ENCODE measurements around the gene EPS8L2. TPM values are rescaled to one million over a fixed set of nuclear protein-coding genes. Genes with fewer than 3 reads are reported as not detected.
"Not testable (repeated sequence)": the region's sequence is repeated elsewhere in the genome, so short reads cannot be mapped to it uniquely, and the experiment has no call there.

Gene EPS8L2
- total RNA-seq, 1 experiment from 2014 or later: 0.61 TPM

DNA sequence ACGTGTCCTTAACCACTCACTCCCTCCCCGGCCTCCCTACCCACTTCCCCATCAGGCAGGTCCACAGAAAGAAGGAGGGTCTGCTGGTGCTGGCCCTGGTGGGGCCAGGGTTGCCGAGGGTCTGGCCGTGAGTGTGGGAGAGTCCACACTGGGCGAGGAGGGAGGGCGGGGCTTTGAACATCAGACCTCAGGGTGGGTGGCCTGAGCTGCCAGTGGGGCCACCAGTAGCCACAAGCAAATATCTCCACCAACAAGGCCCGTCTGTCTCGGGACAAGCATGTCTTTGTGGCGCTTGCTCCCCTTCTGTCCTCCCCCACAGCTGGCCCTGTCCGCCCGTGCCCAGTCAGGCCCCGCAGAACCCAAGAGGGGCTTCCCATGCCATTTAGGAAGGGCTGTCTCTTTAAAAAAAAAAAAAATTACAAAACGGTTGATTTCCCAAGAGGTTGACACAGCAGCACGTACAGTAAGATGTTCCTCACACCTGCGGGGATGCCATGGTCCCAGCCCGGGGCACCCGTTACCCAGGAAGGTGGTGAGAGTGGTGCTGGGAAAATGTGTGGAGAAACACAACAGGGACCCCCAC, 23.6 kb downstream of the EPS8L2 start:
- in situ Hi-C loops (cut with HindIII; ENCODE audit: low pct_unique_long_range_greater_than_20kb, low sequenced_read_pairs): no loop called here
- DNase-seq (ENCODE audit: low read depth, low spot score): peak; percentile 56

DNA sequence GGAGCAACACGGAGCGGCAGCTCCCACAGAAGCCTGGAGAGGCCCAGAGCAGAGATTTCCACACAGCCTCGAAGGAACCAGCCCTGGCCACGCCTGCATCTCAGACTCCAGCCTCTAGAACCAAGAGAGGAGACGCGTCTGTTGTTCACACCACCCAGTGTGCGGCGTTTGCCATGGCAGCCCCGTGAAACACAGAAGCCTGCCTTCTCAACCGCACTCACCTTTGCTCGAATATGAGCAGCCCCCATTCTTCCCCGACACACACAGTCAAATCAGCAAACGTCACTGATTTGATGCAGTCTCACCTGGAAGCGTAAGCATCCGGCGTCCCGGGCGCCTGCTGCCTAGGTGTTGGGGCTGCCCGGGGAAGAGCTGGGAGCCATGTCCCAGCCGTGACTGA, 27.0 kb downstream of the EPS8L2 start:
- in situ Hi-C loops (cut with HindIII; ENCODE audit: low pct_unique_long_range_greater_than_20kb, low sequenced_read_pairs): no loop called here

DNA sequence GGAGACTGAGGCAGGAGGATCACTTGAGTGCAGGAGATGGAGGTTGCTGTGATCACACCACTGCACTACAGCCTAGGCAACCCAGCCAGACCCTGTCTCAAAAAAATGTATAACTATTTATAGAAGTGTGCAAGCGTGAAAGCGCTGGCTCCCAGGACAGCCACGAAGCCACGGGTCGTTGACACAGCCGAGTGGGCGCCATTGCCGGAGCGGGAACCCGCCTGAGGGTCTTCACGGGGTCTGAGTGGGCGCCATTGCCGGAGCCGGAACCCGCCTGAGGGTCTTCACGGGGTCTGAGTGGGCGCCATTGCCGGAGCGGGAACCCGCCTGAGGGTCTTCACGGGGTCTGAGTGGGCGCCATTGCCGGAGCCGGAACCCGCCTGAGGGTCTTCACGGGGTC, 28.5 kb downstream of the EPS8L2 start:
- in situ Hi-C loops (cut with HindIII; ENCODE audit: low pct_unique_long_range_greater_than_20kb, low sequenced_read_pairs); DNase-seq (ENCODE audit: low read depth, low spot score): not testable (repeated sequence)

More for the DNA sequence above, 27.0 kb downstream of the EPS8L2 start:
- DNase-seq (ENCODE audit: low read depth, low spot score): no peak

DNA sequence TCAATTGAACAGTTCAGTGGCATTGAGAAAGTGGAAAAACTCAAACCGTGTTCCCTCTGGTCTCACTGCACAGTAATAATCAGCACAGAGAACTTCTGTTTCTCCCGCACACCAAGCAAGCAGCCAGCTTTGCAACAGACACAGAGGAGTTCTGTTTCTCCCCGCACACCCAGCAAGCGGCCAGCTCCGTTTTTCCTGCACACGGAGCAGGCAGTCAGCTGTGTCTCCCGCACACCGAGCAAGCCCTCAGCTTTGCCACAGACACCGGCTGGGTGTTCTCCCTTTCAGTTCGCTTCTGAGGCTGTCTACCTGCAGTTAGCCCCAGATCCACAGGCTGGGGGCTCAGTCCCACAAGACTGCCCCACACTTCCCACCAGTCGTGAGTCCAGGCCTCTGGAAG, 31.3 kb downstream of the EPS8L2 start:
- in situ Hi-C loops (cut with HindIII; ENCODE audit: low pct_unique_long_range_greater_than_20kb, low sequenced_read_pairs): no loop called here
- peak; percentile 22 for DNase-seq (ENCODE audit: low read depth, low spot score)

DNA sequence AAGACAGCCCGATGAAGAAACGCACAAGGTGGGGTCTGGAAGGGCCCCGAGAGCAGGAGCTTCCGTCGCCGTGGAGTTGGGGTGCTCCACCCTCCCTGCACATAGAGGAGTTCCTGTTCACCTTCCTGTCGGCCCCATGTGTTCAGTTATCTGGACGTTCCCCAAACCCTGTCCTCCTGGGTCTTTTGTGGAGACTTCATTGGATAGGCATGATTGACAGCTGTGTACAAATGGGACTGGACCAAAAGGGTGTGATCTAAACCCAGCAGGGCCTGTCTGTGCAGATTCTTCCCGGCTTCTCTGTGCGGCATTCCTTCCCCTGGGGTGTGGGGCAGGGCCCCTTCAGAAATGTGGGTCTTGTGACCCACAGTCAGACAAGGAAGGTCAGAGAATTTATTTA, 31.9 kb downstream of the EPS8L2 start:
- DNase-seq (ENCODE audit: low read depth, low spot score); in situ Hi-C loops (cut with HindIII; ENCODE audit: low pct_unique_long_range_greater_than_20kb, low sequenced_read_pairs): not testable (repeated sequence)

DNA sequence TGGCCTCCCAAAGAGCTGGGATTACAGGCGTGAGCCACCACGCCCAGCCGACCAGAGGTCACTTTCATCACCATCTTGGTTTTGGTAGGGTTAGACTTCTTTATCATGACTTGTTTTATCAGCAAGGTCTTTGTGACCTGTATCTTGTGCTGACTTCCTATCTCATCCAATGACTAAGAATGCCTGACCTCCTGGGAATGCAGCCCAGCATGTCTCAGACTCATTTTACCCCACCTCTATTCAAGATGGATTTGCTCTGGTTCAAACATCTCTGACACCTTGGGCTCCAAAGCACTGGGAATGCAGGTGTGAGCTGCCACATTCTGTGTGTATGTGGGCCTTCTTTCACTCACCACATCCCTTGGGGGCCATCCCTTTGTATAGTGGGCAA, 36.1 kb downstream of the EPS8L2 start:
- no peak for DNase-seq (ENCODE audit: low read depth, low spot score)
- in situ Hi-C loops (cut with HindIII; ENCODE audit: low pct_unique_long_range_greater_than_20kb, low sequenced_read_pairs): no loop called here

DNA sequence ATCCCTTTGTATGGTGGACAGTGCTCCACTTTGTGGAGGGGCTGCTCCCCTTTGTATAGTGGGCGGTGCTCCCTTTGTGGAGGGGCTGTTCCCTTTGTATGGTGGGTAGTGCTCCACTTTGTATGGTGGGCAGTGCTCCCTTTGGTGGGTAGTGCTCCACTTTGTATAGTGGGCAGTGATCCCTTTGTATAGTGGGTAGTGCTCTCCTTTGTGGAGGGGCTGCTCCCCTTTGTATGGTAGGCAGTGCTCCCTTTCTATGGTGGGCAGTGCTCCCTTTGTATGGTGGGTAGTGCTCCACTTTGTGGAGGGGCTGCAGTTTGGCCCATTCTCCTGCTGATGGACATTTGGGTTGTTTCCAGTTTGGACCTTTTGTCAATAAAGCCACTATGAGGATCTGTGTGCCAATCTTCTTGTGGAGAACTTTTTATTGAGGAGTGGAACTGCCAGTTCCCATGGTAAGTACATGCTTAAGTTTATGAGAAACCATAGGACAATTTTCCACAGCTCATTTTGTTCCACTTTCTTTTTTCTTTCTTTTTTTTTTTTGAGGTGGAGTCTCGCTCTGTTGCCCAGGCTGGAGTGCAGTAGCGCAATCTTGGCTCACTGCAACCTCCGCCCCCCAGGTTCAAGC, 36.7 kb downstream of the EPS8L2 start:
- in situ Hi-C loops (cut with HindIII; ENCODE audit: low pct_unique_long_range_greater_than_20kb, low sequenced_read_pairs): no loop called here
- DNase-seq (ENCODE audit: low read depth, low spot score): no peak

DNA sequence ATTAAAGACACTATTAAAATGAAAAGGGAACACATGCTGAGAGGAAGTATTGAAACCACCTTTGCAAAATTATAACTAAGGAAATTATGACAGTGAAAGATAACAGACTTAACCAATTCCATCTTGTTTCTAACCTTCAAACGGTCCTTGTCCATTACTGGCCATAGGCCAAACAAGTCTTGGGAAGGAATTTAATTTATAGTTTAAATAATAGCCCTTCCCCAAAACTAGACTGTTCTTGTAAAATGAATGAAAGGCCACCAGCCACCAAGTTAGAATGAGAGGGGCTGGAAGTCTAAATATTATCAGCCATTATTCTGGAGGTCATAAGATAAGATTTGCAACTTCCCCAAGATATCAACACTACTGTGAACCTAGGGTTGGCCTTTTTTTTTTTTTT, 39.4 kb downstream of the EPS8L2 start:
- in situ Hi-C loops (cut with HindIII; ENCODE audit: low pct_unique_long_range_greater_than_20kb, low sequenced_read_pairs): no loop called here
- DNase-seq (ENCODE audit: low read depth, low spot score): no peak

DNA sequence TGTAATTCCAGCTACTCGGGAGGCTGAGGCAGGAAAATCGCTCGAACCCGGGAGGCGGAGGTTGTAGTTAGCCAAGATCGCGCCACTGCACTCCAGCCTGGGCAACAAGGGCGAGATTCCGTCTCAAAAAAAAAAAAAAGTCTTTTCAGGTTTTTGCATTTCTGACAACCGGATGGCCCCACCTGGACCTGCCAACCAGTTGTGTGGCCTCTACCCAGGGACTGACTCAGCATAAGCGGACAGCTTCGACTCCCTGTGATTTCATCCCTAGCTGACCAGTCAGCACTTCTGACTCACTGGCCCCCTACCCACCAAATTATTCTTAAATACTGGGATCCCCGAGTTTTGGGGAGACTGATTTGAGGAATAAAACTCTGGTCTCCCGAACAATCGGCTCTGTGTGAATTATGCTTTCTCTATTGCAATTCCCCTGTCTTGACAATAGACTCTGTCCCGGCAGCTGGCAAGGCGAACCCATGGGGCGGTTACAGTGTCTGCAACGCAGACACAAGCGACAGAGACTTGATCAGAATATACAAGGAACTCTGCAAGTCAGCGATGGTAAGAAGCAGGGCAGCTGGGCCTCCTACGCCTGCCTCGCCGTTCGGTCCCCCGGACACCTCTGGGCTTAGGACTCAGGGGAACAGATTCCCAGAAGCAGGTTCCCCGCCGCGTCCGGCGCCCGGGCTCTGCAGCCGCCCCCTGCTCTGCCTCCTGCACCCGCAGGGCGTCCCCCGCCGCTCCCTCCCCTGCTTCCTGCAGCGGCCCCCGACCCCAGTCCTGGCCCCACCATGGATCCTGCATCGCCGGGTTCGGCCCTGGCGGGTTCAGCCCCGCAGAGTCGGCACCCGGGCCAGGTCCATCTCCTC, 40.5 kb downstream of the EPS8L2 start:
- in situ Hi-C loops (cut with HindIII; ENCODE audit: low pct_unique_long_range_greater_than_20kb, low sequenced_read_pairs): no loop called here
- no peak for DNase-seq (ENCODE audit: low read depth, low spot score)

DNA sequence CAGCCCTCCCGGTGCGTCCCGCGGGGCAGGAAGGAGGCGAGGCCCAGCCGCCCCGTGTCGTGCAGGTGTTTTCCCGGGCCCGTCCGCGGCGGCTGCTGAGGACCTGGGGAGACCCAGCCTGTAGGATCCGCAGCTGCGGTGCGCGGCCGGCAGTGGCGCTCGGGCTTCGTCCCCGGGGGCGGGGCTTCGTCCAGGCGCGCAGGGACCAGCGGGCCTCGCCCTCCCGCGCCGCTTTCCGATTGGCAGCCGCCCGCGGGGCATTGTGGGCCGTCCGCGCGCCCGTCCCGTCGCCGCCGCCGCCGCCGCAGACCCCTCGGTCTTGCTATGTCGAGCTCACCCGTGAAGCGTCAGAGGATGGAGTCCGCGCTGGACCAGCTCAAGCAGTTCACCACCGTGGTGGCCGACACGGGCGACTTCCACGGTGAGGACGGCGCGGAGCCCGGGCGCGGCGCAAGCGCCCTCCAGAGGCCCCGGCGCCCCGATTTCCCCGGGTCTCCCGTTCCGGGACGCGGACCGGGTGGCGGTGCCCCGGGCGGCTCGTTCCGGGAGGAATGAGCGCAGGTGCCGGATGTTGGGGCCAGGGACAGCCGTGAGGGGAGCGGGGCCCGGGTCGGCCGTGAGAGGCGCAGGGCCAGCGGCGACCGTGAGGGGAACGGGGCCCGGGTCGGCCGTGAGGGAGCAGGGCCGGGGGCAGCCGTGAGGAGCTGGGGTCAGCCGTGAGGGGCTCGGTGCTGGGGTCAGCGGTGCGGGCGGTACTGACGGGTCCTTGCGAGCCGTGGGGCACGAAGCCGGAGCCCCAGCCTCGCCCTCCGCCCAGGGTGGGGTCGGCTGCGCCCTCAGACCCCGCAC, 41.4 kb downstream of the EPS8L2 start, which contains the start of gene TALDO1:
TALDO1 (plus strand) TSS at position 307 of the 849 bp plus-strand sequence; CDS start at position 325, 18 bp downstream.
- in situ Hi-C loops (cut with HindIII; ENCODE audit: low pct_unique_long_range_greater_than_20kb, low sequenced_read_pairs): no loop called here
- DNase-seq (ENCODE audit: low read depth, low spot score): peak; percentile 86

DNA sequence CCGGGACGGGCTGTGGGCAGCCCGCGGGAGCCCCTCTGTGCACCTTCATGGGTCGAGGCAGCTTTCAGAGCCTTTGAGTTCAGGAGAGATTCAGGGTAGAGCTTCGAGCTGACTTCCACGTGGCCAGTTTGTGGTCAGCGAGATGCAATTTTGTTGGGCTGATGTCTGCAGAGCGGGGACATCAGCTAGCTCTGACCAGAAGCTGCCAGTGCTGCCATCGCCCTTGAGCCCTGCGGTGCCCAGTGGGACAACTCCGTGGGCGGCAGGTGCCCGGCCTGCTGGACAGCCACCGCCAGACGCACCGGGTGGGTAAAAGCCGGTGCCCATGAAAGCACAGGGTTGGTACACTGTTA, 42.0 kb downstream of the EPS8L2 start:
- in situ Hi-C loops (cut with HindIII; ENCODE audit: low pct_unique_long_range_greater_than_20kb, low sequenced_read_pairs): no loop called here
- no peak for DNase-seq (ENCODE audit: low read depth, low spot score)

DNA sequence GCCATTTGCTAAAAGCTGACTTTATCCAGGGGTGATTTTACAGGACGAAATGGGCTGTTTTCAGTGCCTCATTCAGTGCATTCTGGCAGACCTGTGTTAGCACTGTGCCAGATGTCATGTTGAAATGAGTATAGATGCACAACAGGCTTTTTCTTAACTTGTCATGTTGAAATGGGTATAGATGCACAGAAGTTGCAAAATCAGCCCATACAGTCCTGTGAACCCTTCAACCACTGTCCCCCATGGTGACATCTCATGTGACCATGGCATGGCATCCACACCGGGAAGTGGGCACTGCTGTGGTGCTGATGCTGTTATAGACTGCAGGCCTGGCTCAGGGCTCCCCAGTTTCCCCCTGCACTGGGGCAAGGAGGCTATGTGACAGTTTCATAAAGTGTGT, 43.7 kb downstream of the EPS8L2 start:
- no peak for DNase-seq (ENCODE audit: low read depth, low spot score)
- in situ Hi-C loops (cut with HindIII; ENCODE audit: low pct_unique_long_range_greater_than_20kb, low sequenced_read_pairs): no loop called here

DNA sequence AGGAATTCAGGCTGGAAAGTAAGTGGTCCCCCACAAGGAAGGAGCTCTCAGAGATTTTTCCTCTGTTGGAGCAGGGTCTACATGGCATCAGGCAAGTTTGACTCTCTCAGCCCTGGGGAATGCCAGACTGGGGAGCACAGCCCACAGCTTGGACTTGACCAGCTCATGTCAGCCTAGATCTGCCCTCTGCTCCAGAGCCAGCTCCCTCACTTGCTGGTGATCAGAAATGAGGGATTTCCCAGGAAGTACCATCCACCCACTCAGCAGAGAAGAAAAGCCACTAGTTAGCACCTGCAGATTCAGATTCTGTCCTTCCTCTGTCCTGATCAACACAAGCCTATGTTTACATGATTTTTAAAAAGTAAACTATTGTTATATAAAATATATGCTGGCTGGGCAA, 54.2 kb downstream of the EPS8L2 start:
- no peak for DNase-seq (ENCODE audit: low read depth, low spot score)
- in situ Hi-C loops (cut with HindIII; ENCODE audit: low pct_unique_long_range_greater_than_20kb, low sequenced_read_pairs): no loop called here

DNA sequence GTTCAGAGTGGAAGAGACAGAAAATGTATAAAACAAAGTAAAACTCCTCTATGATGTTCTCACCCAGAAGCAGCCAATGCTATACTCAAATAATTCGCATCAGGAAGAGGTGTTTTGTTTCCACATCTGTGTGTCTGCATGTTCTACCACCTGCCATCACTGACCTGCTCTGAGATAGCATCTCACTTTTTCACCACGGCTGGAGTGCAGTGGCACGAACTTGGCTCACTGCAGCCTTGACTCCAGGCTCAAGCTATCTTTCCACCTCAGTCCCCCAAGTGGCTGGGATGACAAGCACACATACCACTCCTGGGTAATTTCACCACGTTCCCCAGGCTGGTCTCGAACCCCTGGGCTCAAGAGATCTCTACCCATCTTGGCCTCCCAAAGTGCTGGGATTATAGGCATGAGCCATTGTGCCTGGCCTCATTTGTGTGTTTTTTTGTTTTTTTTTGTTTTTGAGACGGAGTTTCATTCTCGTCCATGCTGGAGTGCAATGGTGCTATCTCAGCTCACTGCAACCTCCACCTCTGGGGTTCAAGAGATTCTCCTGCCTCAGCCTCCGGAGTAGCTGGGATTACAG, 55.6 kb downstream of the EPS8L2 start:
- no peak for DNase-seq (ENCODE audit: low read depth, low spot score)
- in situ Hi-C loops (cut with HindIII; ENCODE audit: low pct_unique_long_range_greater_than_20kb, low sequenced_read_pairs): no loop called here

DNA sequence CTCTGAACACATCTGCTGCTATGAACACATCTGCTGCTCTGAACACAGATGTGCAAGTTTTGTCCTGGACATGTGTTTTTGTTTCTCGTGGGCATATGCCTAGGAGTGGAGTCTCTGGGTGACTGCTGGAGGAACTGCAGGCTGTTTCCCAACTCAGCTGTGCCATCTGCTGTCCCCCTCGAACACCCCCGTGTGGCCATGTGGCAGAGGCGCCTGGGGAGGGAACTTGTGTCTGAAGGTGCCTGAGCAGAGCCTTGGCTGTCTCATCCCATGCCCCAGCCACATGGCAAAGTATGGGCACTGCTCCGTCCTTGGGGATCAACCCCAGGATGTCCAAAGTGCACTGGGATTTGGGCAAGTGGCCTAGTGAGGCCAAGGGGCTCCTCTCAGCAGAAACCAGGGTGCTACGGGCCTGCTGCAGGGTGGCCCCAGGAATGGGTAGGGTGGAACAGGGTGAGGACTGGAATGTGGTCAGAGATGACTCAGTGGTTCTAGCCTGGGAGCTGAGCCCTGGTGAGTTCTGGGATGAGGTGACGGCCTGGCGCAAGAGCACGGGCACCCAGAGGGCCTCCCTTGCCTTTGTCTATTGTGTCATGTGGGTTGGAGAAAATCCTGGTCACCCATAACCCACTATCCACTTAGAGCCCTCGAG, 56.5 kb downstream of the EPS8L2 start:
- in situ Hi-C loops (cut with HindIII; ENCODE audit: low pct_unique_long_range_greater_than_20kb, low sequenced_read_pairs): no loop called here
- no peak for DNase-seq (ENCODE audit: low read depth, low spot score)

DNA sequence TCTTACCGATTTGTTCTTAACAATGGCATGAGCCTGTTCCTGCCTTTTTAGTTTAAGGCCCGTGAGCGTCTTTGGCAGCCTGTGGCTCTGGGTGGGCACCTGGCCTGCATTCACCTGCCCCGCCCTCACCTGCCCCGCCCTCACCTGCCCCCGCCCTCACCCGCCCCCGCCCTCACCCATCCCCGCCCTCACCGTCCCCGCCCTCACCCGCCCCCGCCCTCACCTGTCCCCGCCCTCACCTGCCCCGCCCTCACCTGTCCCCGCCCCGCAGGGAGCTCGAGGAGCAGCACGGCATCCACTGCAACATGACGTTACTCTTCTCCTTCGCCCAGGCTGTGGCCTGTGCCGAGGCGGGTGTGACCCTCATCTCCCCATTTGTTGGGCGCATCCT, 57.0 kb downstream of the EPS8L2 start:
- no peak for DNase-seq (ENCODE audit: low read depth, low spot score)
- in situ Hi-C loops (cut with HindIII; ENCODE audit: low pct_unique_long_range_greater_than_20kb, low sequenced_read_pairs): no loop called here

All from SK-MEL-5 (cell line).